ENCODE results near the gene SLC35F6. TPM values are rescaled to one million over a fixed set of nuclear protein-coding genes. Genes with fewer than 3 reads are reported as not detected.
"Not testable (repeated sequence)": the region's sequence is repeated elsewhere in the genome, so short reads cannot be mapped to it uniquely, and the experiment has no call there.

The SLC35F6 gene
- total RNA-seq, 1 donor from 2014 or later: 49.3 TPM

- no peaks in the 10 kb centered on the region for H3K9me3 ChIP-seq
- H3K27ac ChIP-seq: no peak overlapping the region
- H3K4me1 ChIP-seq: no peaks in the 10 kb centered on the region
- H3K27me3 ChIP-seq (ENCODE audit: low read depth): peaks cover 9% of the 10 kb centered on the region
- H3K4me3 ChIP-seq: no peak overlapping the region
- intact Hi-C loops (cut with DNase I): no loop called here
- ATAC-seq (no peak), DNase-seq (no peak)
- no peaks in the 10 kb centered on the region for H3K36me3 ChIP-seq
- no peak for TF ChIP-seq CTCF (IDR thresholded peaks at IDR 0.05)
Observed at GRCh38 chr2:26812731-26813130, 48.6 kb downstream of the SLC35F6 start.

- H3K4me3 ChIP-seq; H3K9me3 ChIP-seq; H3K36me3 ChIP-seq; ATAC-seq; H3K27ac ChIP-seq; intact Hi-C loops (cut with DNase I); H3K27me3 ChIP-seq (ENCODE audit: low read depth); H3K4me1 ChIP-seq; DNase-seq: not testable (repeated sequence)
Observed at GRCh38 chr2:26814072-26814765, 50.1 kb downstream of the SLC35F6 start.

- DNase-seq: no peak
- TF ChIP-seq CTCF (IDR thresholded peaks at IDR 0.05): no peak
Observed at GRCh38 chr2:26816893-26817292, 52.8 kb downstream of the SLC35F6 start.

GRCh38 chr2:26818255-26818654, 54.2 kb downstream of the SLC35F6 start:
- Histone ChIP-seq H3K4me3 (no peak overlapping the region), H3K27me3 (ENCODE audit: low read depth) (peaks cover 5% of the 10 kb centered on the region), H3K9me3 (no peaks in the 10 kb centered on the region), H3K4me1 (no peaks in the 10 kb centered on the region), H3K36me3 (no peaks in the 10 kb centered on the region), H3K27ac (no peak overlapping the region)
- no peak for DNase-seq
- intact Hi-C loops (cut with DNase I): no loop called here
- no peak for TF ChIP-seq CTCF (IDR thresholded peaks at IDR 0.05)
- ATAC-seq: no peak

More at GRCh38 chr2:26816893-26817292, 52.8 kb downstream of the SLC35F6 start:
- Histone ChIP-seq H3K9me3 (no peaks in the 10 kb centered on the region), H3K4me3 (no peak overlapping the region), H3K4me1 (no peaks in the 10 kb centered on the region), H3K36me3 (no peaks in the 10 kb centered on the region), H3K27me3 (ENCODE audit: low read depth) (peaks cover 9% of the 10 kb centered on the region), H3K27ac (no peak overlapping the region)
- no peak for ATAC-seq
- intact Hi-C loops (cut with DNase I): no loop called here

GRCh38 chr2:26818972-26819371, 54.9 kb downstream of the SLC35F6 start:
- DNase-seq: no peak
- Histone ChIP-seq H3K4me1 (no peaks in the 10 kb centered on the region), H3K27me3 (ENCODE audit: low read depth) (peaks cover 5% of the 10 kb centered on the region), H3K27ac (no peak overlapping the region), H3K36me3 (no peaks in the 10 kb centered on the region), H3K4me3 (no peak overlapping the region), H3K9me3 (no peaks in the 10 kb centered on the region)
- no peak for ATAC-seq
- intact Hi-C loops (cut with DNase I): no loop called here
- TF ChIP-seq CTCF (IDR thresholded peaks at IDR 0.05): no peak

GRCh38 chr2:26820932-26821331, 56.8 kb downstream of the SLC35F6 start:
- Histone ChIP-seq H3K9me3 (no peaks in the 10 kb centered on the region), H3K4me3 (no peak overlapping the region), H3K27ac (no peak overlapping the region), H3K27me3 (ENCODE audit: low read depth) (peaks cover 5% of the 10 kb centered on the region), H3K4me1 (no peaks in the 10 kb centered on the region), H3K36me3 (no peaks in the 10 kb centered on the region)
- no peak for ATAC-seq
- intact Hi-C loops (cut with DNase I): no loop called here
- no peak for DNase-seq
- TF ChIP-seq CTCF (IDR thresholded peaks at IDR 0.05): no peak

Measured in lower lobe of right lung (tissue), 2 donors.